Hepatocyte (in vitro differentiated cells): ENCODE results near the gene CEP83. TPM values are rescaled to one million over a fixed set of nuclear protein-coding genes. Genes with fewer than 3 reads are reported as not detected.
"Not testable (repeated sequence)": the region's sequence is repeated elsewhere in the genome, so short reads cannot be mapped to it uniquely, and the experiment has no call there.

ENCODE experiments used
- DNase-seq: peaks from one replicate; pipeline ENCODE4 v3.0.0-alpha.2; 2016; ENCODE audit warnings: low spot score
- H2AFZ ChIP-seq: fragments of 200-600 bp; sonication (generic); 2 replicates; pipeline ENCODE4 v1.6.0; 2016; ENCODE audit warnings: antibody characterized with exemption, mild to moderate bottlenecking
- H3K27ac ChIP-seq: fragments of 200-600 bp; sonication (generic); 2 replicates; pipeline ENCODE4 v1.5.1; 2016; ENCODE audit warnings: mild to moderate bottlenecking
- H3K27me3 ChIP-seq: fragments of 200-600 bp; sonication (generic); 2 replicates; pipeline ENCODE4 v1.6.1; 2016
- H3K36me3 ChIP-seq: fragments of 200-600 bp; sonication (generic); replicated peaks from 2 replicates; pipeline ENCODE4 v1.5.1; 2016; ENCODE audit warnings: low read depth; ENCODE audit not compliant: insufficient read depth
- H3K4me1 ChIP-seq: fragments of 200-600 bp; sonication (generic); 2 replicates; pipeline ENCODE4 v1.5.1; 2016; ENCODE audit warnings: mild to moderate bottlenecking, moderate library complexity; ENCODE audit not compliant: insufficient read depth
- H3K4me2 ChIP-seq: fragments of 200-600 bp; sonication (generic); 2 replicates; pipeline ENCODE4 v1.6.0; 2016
- H3K4me3 ChIP-seq: fragments of 200-600 bp; sonication (generic); 2 replicates; pipeline ENCODE4 v1.5.1; 2016; ENCODE audit warnings: mild to moderate bottlenecking
- H3K79me2 ChIP-seq: fragments of 200-600 bp; sonication (generic); 2 replicates; pipeline ENCODE4 v1.6.0; 2017; ENCODE audit warnings: mild to moderate bottlenecking
- H3K9me2 ChIP-seq: fragments of 200-600 bp; sonication (generic); replicated peaks from 2 replicates; pipeline ENCODE4 v1.6.0; 2017; ENCODE audit warnings: mild to moderate bottlenecking; ENCODE audit not compliant: insufficient read depth
- H3K9me3 ChIP-seq: fragments of 200-600 bp; sonication (generic); 2 replicates; pipeline ENCODE4 v1.5.1; 2016; ENCODE audit warnings: low read depth, mild to moderate bottlenecking
- H4K20me1 ChIP-seq: fragments of 200-600 bp; sonication (generic); 2 replicates; pipeline ENCODE4 v1.6.0; 2016; ENCODE audit warnings: mild to moderate bottlenecking; ENCODE audit not compliant: insufficient read depth, poor library complexity, severe bottlenecking
- EZH2 ChIP-seq: fragments of 200-600 bp; sonication (generic); IDR thresholded peaks from 2 replicates; pipeline ENCODE4 v1.6.1; 2016; ENCODE audit warnings: antibody characterized with exemption, mild to moderate bottlenecking, borderline replicate concordance
- EZH2phosphoT487 ChIP-seq: fragments of 200-600 bp; sonication (generic); IDR thresholded peaks from one replicate; pipeline ENCODE4 v1.6.1; 2018; ENCODE audit warnings: antibody characterized with exemption, mild to moderate bottlenecking, low read depth, moderate library complexity; ENCODE audit not compliant: unreplicated experiment, severe bottlenecking
- WGBS: methylation state at CpG from one replicate; pipeline ENCODE4 v1.1.6; 2016; ENCODE audit warnings: low lambda C conversion rate; ENCODE audit errors: missing lambda C conversion rate; 5-methylcytosine and 5-hydroxymethylcytosine counted together
- polyA plus RNA-seq: library from polyadenylated mRNA; unstranded; fragments of >200 nt; fragmentation: Nextera tagmentation; extraction: Ambion mirVana; gene quantifications from 2 replicates; pipeline ENCODE4 v1.2.1, GENCODE V29; 2016
- total RNA-seq: library from RNA; depleted of rRNA; stranded (reverse); fragments of >200 nt; gene quantifications from 2 replicates; pipeline ENCODE4 v1.2.3, GENCODE V29; 2014
- TF ChIP-seq, protein P1 (sequence below): fragments of 200-600 bp; sonication (generic); IDR thresholded peaks from 2 replicates; pipeline ENCODE4 v1.5.1; 2016; ENCODE audit warnings: antibody characterized with exemption, mild to moderate bottlenecking; ENCODE audit not compliant: poor library complexity

The CEP83 gene
- total and polyA plus RNA-seq, 2 experiments from 2014 or later: 3.7 to 20.1 TPM

DNA sequence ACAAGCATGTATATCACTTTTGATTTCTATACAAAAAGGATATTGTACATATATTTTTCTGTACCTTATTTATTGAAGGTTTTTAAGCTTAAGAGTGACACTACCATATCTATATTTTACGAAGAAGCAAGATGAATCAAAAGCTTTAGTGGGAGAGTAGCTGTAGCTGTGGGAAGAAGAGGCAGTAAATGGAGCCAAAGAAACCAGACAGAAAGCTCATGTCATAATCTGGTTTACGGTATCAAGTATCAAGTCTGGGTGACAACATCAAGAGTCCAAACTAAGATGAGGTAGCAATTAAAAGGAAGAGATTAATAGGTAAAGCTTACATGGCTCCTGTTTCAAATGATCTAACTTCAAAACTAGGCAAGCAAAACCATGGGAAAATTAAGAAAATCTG, 54.8 kb downstream of the CEP83 start:
- Histone ChIP-seq H3K36me3 (no peaks in the 10 kb centered on the region), H3K4me3 (no peak overlapping the region), H3K27ac (no peak overlapping the region), H4K20me1 (no peaks in the 10 kb centered on the region), H3K4me2 (peak overlapping the region; percentile 50), H3K9me3 (no peaks in the 10 kb centered on the region), H3K79me2 (no peaks in the 10 kb centered on the region), H3K27me3 (no peaks in the 10 kb centered on the region), H2AFZ (no peak overlapping the region), H3K4me1 (no peaks in the 10 kb centered on the region), H3K9me2 (no peaks in the 10 kb centered on the region)
- no peak for TF ChIP-seq EZH2
- no peak for TF ChIP-seq EZH2phosphoT487
- TF ChIP-seq, protein P1, sequence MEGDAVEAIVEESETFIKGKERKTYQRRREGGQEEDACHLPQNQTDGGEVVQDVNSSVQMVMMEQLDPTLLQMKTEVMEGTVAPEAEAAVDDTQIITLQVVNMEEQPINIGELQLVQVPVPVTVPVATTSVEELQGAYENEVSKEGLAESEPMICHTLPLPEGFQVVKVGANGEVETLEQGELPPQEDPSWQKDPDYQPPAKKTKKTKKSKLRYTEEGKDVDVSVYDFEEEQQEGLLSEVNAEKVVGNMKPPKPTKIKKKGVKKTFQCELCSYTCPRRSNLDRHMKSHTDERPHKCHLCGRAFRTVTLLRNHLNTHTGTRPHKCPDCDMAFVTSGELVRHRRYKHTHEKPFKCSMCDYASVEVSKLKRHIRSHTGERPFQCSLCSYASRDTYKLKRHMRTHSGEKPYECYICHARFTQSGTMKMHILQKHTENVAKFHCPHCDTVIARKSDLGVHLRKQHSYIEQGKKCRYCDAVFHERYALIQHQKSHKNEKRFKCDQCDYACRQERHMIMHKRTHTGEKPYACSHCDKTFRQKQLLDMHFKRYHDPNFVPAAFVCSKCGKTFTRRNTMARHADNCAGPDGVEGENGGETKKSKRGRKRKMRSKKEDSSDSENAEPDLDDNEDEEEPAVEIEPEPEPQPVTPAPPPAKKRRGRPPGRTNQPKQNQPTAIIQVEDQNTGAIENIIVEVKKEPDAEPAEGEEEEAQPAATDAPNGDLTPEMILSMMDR: no peak
- 78% methylated on average over 2 of the region's 2 CpGs for WGBS
- no peak for DNase-seq

DNA sequence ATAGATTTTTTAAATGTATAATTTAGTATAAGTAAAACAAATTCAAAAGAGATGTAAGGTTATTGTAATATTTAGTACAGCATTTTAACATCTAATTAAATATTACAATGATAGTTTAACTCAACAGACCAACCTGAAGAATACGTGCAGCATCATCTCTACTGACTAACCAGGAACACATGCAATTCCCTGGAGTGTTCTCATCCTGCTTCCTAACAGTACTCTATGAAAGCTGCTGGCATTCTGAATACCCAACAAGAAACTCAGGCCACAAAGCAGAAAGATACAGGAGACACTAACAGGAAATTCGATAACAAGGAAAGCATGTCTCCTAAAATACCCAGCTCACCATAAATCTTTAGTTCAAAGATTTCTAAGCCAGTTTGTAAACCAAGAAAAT, 58.3 kb downstream of the CEP83 start:
- Histone ChIP-seq H3K79me2 (no peaks in the 10 kb centered on the region), H4K20me1 (no peaks in the 10 kb centered on the region), H3K4me2 (no peak overlapping the region), H3K27me3 (no peaks in the 10 kb centered on the region), H3K36me3 (no peaks in the 10 kb centered on the region), H3K9me3 (peaks cover 9% of the 10 kb centered on the region), H3K4me3 (no peak overlapping the region), H3K4me1 (no peaks in the 10 kb centered on the region), H2AFZ (no peak overlapping the region), H3K9me2 (no peaks in the 10 kb centered on the region), H3K27ac (no peak overlapping the region)
- WGBS: 69% methylated on average over 2 of the region's 2 CpGs
- TF ChIP-seq, protein P1: no peak
- TF ChIP-seq EZH2phosphoT487 (no peak), EZH2 (no peak)
- DNase-seq: no peak

DNA sequence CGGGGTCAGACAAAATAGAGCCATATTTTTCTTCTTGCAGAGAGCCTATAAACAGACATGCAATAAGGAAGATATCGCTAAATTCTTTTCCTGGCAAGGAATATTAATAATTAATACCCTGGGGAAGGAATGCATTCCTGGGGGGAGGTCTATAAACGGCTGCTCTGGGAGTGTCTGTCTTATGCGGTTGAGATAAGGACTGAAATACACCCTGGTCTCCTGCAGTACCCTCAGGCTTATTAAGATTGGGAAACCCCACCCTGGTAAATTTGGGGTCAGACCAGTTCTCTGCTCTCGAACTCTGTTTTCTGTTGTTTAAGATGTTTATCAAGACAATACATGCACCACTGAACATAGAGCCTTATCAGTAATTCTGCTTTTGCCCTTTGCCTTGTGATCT, 61.0 kb downstream of the CEP83 start:
- H4K20me1 ChIP-seq, H2AFZ ChIP-seq, H3K27ac ChIP-seq, H3K79me2 ChIP-seq, H3K36me3 ChIP-seq, DNase-seq, H3K4me3 ChIP-seq, H3K9me2 ChIP-seq, H3K27me3 ChIP-seq, H3K4me2 ChIP-seq, H3K4me1 ChIP-seq, H3K9me3 ChIP-seq: not testable (repeated sequence)
- 98% methylated on average over 5 of the region's 5 CpGs for WGBS

DNA sequence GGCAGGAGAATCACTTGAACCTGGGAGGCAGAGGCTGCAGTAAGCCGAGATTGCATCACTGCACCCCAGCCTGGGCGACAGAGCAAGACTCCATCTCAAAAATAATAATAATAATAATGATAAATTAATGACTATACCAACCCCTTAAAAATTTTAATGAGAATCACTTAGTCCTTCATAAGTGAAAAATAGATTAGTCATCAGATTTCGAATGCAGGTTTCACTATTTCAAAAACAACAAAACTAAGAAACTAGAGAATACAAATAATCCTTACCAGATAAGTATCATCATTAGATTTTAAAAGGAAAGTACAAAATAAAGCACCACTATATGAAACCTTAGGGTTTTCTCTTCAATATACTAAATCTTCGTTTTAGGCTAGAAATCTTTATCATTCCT, 62.3 kb downstream of the CEP83 start:
- WGBS: 97% methylated on average over 4 of the region's 4 CpGs
- Histone ChIP-seq H3K79me2 (no peaks in the 10 kb centered on the region), H3K27ac (no peak overlapping the region), H4K20me1 (no peaks in the 10 kb centered on the region), H3K9me3 (peaks cover 9% of the 10 kb centered on the region), H2AFZ (no peak overlapping the region), H3K27me3 (no peaks in the 10 kb centered on the region), H3K4me1 (no peaks in the 10 kb centered on the region), H3K4me2 (no peak overlapping the region), H3K9me2 (no peaks in the 10 kb centered on the region), H3K4me3 (no peak overlapping the region), H3K36me3 (no peaks in the 10 kb centered on the region)
- TF ChIP-seq, protein P1: no peak
- no peak for TF ChIP-seq EZH2phosphoT487
- no peak for TF ChIP-seq EZH2
- DNase-seq: no peak

DNA sequence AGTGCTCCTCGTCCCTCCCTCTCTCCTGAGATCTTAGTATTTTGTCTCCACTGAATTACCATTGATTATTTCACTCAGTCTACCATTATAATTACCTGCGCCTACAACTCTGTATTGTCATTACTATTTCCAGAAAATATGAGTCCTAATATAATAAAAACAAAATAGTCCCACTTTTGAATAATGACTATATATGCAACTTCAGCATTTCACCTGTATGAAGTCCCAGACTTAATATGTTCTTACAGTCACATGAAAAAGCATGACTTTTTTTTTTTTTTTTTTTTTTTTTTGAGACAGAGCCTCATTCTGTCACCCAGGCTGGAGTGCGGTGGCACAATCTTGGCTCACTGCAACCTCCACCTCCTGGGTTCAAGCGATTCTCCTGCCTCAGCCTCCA, 63.7 kb downstream of the CEP83 start:
- not testable (repeated sequence) for H3K79me2 ChIP-seq, H3K4me3 ChIP-seq, H3K27me3 ChIP-seq, H3K4me2 ChIP-seq, H3K9me2 ChIP-seq, H3K27ac ChIP-seq, H3K9me3 ChIP-seq, H3K4me1 ChIP-seq, H3K36me3 ChIP-seq, H2AFZ ChIP-seq, DNase-seq, H4K20me1 ChIP-seq
- 96% methylated on average over 4 of the region's 4 CpGs for WGBS
